Kidney epithelial cell (primary cell): Measurements from ENCODE around the gene ZNF260. TPM values are rescaled to one million over a fixed set of nuclear protein-coding genes. Genes with fewer than 3 reads are reported as not detected.

Source experiments
- DNase-seq: peaks from one replicate; pipeline ENCODE4 v3.0.0-alpha.2; 2010; ENCODE audit warnings: low read depth
- H3K27me3 ChIP-seq: 2 replicates; pipeline ENCODE4 v1.6.0; 2011; ENCODE audit warnings: low read length; ENCODE audit not compliant: control insufficient read depth, insufficient read depth
- H3K36me3 ChIP-seq: 2 replicates; pipeline ENCODE4 v1.5.1; 2011; ENCODE audit warnings: low read length; ENCODE audit not compliant: control insufficient read depth, insufficient read depth
- H3K4me3 ChIP-seq: 2 replicates; pipeline ENCODE4 v1.5.1; 2011; ENCODE audit warnings: low read depth, mild to moderate bottlenecking, control low read depth, low read length
- total RNA-seq: library from RNA; depleted of rRNA; stranded (reverse); fragments of >200 nt; gene quantifications from 2 replicates; pipeline ENCODE4 v1.2.3, GENCODE V29; 2015
- TF ChIP-seq, protein P1 (sequence below): IDR thresholded peaks from 2 replicates; pipeline ENCODE4 v1.5.1; 2011; ENCODE audit warnings: mild to moderate bottlenecking, moderate library complexity, low read length, control low read depth, inconsistent platforms; ENCODE audit not compliant: insufficient read depth, poor library complexity, severe bottlenecking

The ZNF260 gene
- total RNA-seq, 1 donor from 2014 or later: 18.6 TPM

DNA sequence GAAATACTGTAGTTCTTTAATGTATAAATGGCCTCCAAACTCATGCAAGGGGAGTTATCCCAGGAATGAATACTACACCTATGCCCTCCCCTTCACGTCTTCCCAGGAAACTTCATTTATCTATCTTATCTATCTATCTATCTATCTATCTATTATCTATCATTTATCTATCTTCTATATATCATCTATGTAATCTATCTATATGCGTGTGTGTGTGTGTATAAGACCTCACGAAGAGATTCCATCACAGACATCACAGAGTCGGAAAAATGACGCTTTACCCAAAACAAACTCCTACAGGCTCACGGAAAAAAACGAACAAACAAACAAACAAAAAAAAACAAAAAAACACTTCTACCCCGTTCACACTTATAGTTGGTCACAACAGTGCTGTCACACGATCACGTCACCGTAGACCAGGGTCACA is 44.5 kb upstream of the ZNF260 start:
- TF ChIP-seq, protein P1, sequence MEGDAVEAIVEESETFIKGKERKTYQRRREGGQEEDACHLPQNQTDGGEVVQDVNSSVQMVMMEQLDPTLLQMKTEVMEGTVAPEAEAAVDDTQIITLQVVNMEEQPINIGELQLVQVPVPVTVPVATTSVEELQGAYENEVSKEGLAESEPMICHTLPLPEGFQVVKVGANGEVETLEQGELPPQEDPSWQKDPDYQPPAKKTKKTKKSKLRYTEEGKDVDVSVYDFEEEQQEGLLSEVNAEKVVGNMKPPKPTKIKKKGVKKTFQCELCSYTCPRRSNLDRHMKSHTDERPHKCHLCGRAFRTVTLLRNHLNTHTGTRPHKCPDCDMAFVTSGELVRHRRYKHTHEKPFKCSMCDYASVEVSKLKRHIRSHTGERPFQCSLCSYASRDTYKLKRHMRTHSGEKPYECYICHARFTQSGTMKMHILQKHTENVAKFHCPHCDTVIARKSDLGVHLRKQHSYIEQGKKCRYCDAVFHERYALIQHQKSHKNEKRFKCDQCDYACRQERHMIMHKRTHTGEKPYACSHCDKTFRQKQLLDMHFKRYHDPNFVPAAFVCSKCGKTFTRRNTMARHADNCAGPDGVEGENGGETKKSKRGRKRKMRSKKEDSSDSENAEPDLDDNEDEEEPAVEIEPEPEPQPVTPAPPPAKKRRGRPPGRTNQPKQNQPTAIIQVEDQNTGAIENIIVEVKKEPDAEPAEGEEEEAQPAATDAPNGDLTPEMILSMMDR: no peak
- no peak for DNase-seq
- Histone ChIP-seq H3K36me3 (peaks cover 2% of the 10 kb centered on the region), H3K27me3 (no peaks in the 10 kb centered on the region), H3K4me3 (peak overlapping the region; percentile 79)

GRCh38 chr19:36564391-36564790 is 36.3 kb upstream of the ZNF260 start:
- H3K4me3 ChIP-seq: no peak overlapping the region
- no peaks in the 10 kb centered on the region for H3K36me3 ChIP-seq
- no peaks in the 10 kb centered on the region for H3K27me3 ChIP-seq
- no peak for DNase-seq
- TF ChIP-seq, protein P1: no peak

DNA sequence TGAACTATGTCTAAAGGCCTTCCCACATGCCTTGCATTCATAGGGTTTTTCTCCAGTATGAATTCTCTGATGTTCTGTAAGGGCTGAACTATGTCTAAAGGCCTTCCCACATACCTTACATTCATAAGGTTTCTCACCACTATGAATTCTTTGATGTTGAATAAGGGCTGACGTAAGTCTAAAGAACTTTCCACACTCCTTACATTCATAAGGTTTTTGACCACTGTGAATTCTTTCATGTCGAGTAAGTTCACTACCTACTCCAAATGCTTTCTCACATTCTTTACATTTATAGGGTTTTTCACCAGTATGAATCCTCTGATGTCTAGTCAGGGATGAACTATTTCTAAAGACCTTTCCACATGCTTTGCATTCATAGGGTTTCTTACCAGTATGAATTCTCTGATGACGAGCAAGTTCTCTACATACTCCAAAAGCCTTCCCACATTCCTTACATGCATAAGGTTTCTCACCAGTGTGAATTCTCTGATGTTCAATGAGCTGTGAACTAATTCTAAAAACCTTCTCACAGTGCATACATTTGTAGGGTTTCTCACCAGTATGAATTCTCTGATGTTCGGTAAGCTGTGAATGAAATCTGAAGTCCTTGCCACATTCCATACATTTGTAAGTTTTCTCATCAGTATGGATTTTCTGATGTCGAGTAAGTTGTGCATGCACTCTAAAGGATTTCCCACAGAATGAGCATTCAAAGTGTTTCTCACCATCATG is 19.1 kb upstream of the ZNF260 start:
- DNase-seq: no peak
- TF ChIP-seq, protein P1: no peak
- Histone ChIP-seq H3K4me3 (no peak overlapping the region), H3K27me3 (no peaks in the 10 kb centered on the region), H3K36me3 (peaks cover 1% of the 10 kb centered on the region)

GRCh38 chr19:36528921-36529518 is 949 bp upstream of the ZNF260 start:
- no peak for DNase-seq
- H3K27me3 ChIP-seq: no peaks in the 10 kb centered on the region
- H3K4me3 ChIP-seq: peak overlapping the region; percentile 84
- TF ChIP-seq, protein P1: no peak
- H3K36me3 ChIP-seq: no peaks in the 10 kb centered on the region

DNA sequence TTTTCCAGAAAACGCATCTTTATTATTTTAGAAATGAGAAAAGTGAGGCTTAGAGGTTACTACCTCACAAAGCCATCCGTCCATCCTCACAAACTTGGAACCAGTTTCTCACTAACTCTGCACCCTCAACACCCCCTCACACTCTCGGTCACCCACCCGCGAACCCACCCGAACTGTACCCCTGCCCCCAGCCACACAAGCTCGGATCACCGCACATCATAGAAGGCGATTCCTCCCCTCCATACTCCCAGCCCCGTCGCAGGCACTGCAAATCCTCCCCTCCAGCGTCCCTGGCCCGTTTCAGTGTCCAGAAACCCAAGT is 238 bp downstream of the ZNF260 start:
- H3K4me3 ChIP-seq: peak overlapping the region; percentile 84
- TF ChIP-seq, protein P1: no peak
- DNase-seq: no peak
- no peaks in the 10 kb centered on the region for H3K27me3 ChIP-seq
- no peaks in the 10 kb centered on the region for H3K36me3 ChIP-seq

DNA sequence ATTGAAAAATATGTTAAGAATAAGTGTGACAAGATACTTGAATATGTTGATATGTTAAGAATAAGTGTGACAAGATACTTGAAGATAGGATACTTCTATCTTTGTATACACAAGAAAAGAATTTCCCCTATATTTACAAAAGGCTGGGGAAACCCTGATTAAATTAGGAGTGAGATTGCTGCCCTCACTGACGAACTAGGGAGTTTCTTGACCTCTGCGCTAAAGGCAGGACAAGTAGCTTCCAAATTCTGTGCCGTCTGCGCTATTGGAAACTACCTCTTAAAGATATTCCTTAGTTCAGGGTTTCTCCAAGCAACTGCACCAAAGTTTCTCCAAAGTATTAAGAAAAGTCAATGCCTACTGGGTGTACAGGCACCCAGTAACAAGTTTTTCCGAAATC is 730 bp downstream of the ZNF260 start:
- TF ChIP-seq, protein P1: no peak
- DNase-seq: no peak
- Histone ChIP-seq H3K36me3 (no peaks in the 10 kb centered on the region), H3K27me3 (no peaks in the 10 kb centered on the region), H3K4me3 (peak overlapping the region; percentile 84)
